K562 (cell line): ENCODE measurements around the gene EPN2. TPM values are rescaled to one million over a fixed set of nuclear protein-coding genes. Genes with fewer than 3 reads are reported as not detected.

Source experiments
- CBFA2T2 ChIP-seq: fragments of 450-650 bp; conservative IDR thresholded peaks from 2 replicates; pipeline ENCODE4 v1.6.1; 2017; ENCODE audit warnings: mild to moderate bottlenecking
- CUX1 ChIP-seq: fragments of 200-800 bp; sonication (Bioruptor generic); IDR thresholded peaks from 2 replicates; pipeline ENCODE4 v1.6.1; 2016; ENCODE audit warnings: missing genetic modification characterization, missing compliant biosample characterization
- E2F8 ChIP-seq: fragments of 450-650 bp; IDR thresholded peaks from 2 replicates; pipeline ENCODE4 v1.7.1; 2018; ENCODE audit warnings: mild to moderate bottlenecking, low read depth; ENCODE audit not compliant: partially characterized antibody
- GABPB2 ChIP-seq: fragments of 250-450 bp; sonication (Bioruptor Pico); conservative IDR thresholded peaks from 2 replicates; pipeline ENCODE4 v1.5.1; 2021; ENCODE audit warnings: mild to moderate bottlenecking
- HDGF ChIP-seq: fragments of 450-650 bp; IDR thresholded peaks from 2 replicates; pipeline ENCODE4 v1.6.1; 2016
- KLF16 ChIP-seq: IDR thresholded peaks from 2 replicates; pipeline ENCODE4 v1.6.1; 2016; ENCODE audit warnings: antibody characterized with exemption
- L3MBTL2 ChIP-seq: fragments of 450-650 bp; IDR thresholded peaks from 2 replicates; pipeline ENCODE4 v1.6.1; 2016; ENCODE audit warnings: mild to moderate bottlenecking, moderate library complexity
- NCOA2 ChIP-seq, 2 experiments: fragments of 450-650 bp; IDR thresholded peaks; 2 replicates each; pipeline ENCODE4 v1.6.1; 2018; ENCODE audit warnings: mild to moderate bottlenecking in 2 of 2, moderate library complexity in 1 of 2; ENCODE audit not compliant: partially characterized antibody in 2 of 2
- NR1H2 ChIP-seq: sonication (generic); formaldehyde crosslinking; IDR thresholded peaks from 2 replicates; pipeline ENCODE4 v1.4.0; 2020; ENCODE audit warnings: mild to moderate bottlenecking, missing genetic modification reagents
- PATZ1 ChIP-seq: fragments of 250-450 bp; sonication (Bioruptor Pico); IDR thresholded peaks from 2 replicates; pipeline ENCODE4 v1.5.0; 2020; ENCODE audit warnings: mild to moderate bottlenecking, borderline replicate concordance
- YY1 ChIP-seq, 3 experiments: IDR thresholded peaks; 2 replicates each; pipeline ENCODE4 v1.6.1; 2011; ENCODE audit warnings: low read length in 2 of 3, mild to moderate bottlenecking in 2 of 3, moderate library complexity in 2 of 3, borderline replicate concordance in 1 of 3, control low read depth in 1 of 3, low read depth in 1 of 3; ENCODE audit not compliant: insufficient read depth in 3 of 3, insufficient replicate concordance in 2 of 3, control insufficient read depth in 1 of 3, insufficient read length in 1 of 3; ENCODE audit errors: extremely low read depth in 1 of 3
- ZBTB7A ChIP-seq: IDR thresholded peaks from 2 replicates; pipeline ENCODE4 v1.6.1; 2011; ENCODE audit warnings: low read depth, mild to moderate bottlenecking, low read length, moderate library complexity, borderline replicate concordance; ENCODE audit not compliant: control insufficient read depth
- ZNF347 ChIP-seq: fragments of 450-650 bp; formaldehyde crosslinking; IDR thresholded peaks from 2 replicates; pipeline ENCODE4 v1.4.0; 2020; ENCODE audit warnings: low read depth, mild to moderate bottlenecking, moderate library complexity
- polyA plus RNA-seq, 8 experiments: library from polyadenylated mRNA; depleted of rRNA in 4 of 8; stranded (reverse) in 5 of 8; unstranded in 3 of 8; fragments of >200 nt; fragmentation: Nextera tagmentation in 2 of 8; fragmentation: Illumina TruSeq in 1 of 8; extraction: Ambion mirVana in 2 of 8; extraction: Trizol in 1 of 8; gene quantifications; 2 replicates each; pipeline versions ENCODE4 v1.2.1 to v1.2.3, GENCODE V29; 2011 to 2014; ENCODE audit warnings: inconsistent platforms in 1 of 8, missing spikeins in 1 of 8
- total RNA-seq, 7 experiments: library from RNA; depleted of rRNA in 6 of 7; stranded (reverse); fragments of >200 nt in 6 of 7; fragmentation: Illumina TruSeq in 2 of 7; extraction: Trizol in 2 of 7; gene quantifications; 2 replicates each; pipeline versions ENCODE4 v1.2.1 to v1.2.3, GENCODE V29; 2011 to 2021; ENCODE audit warnings: low replicate concordance in 1 of 7
- TF ChIP-seq, protein P1 (sequence below): fragments of 250-450 bp; sonication (Bioruptor Pico); IDR thresholded peaks from 2 replicates; pipeline ENCODE4 v1.8.0; 2022; ENCODE audit warnings: inconsistent platforms, mild to moderate bottlenecking, moderate library complexity, borderline replicate concordance

Gene EPN2
- total and polyA plus RNA-seq, 9 of the 15 experiments (the other 6 are each of a cell fraction or from before 2014, with no cell fraction given), result 1.0 to 12.9 (median 8.9) TPM

DNA sequence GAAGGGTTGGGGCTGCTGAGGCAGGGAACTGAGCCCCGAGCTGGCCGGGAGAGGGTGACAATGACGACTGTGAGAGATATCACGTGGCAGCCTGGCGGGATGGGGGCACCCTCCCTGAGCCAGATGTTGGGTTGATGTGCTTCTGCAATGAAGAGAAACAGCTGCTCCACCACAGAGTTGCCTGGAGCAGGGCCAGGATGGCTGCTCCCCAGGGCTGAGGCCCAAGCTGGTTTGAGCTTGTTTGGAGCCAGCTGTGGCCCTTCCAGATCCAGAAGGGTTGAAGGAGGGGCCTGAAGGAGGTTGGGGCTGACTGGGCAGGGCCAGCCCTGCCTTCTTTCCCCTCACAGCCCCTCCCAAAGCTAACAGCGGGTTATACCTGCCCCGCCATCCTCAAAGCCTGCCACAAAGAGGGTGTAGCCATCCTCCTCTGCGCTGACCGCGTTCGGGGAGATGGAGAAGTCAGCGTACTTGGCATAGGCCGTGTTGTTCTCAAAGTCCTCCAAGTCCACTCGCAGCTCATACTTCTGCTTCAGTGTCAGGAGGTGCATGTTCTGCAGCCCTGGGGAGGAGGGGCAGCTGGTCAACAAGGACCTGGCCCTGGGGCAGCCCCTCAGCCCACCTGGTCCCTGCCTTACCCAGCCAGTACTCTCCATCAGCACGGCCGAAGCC, 147.7 kb downstream of the EPN2 start (continued):
- no peak for TF ChIP-seq YY1 (IDR thresholded peaks at IDR 0.05; ENCODE audit: borderline replicate concordance in 1 of 3, control insufficient read depth in 1 of 3, extremely low read depth in 1 of 3, insufficient read depth in 3 of 3, insufficient read length in 1 of 3, insufficient replicate concordance in 2 of 3, low read depth in 1 of 3, low read length in 2 of 3)
- TF ChIP-seq GABPB2 (CRISPR knock-in tag), result no peak
- no peak for TF ChIP-seq PATZ1
- TF ChIP-seq NCOA2 (IDR thresholded peaks at IDR 0.05; ENCODE audit: partially characterized antibody in 2 of 2), result no peak
- TF ChIP-seq ZBTB7A, result no peak
- TF ChIP-seq L3MBTL2, result peak; percentile 29; the same call in 1 of the 2 replicates
- no peak for TF ChIP-seq ZNF347 (CRISPR knock-in tag)
- 0 out of 2 replicates have a peak, but pooled peaks have one; percentile 14 for TF ChIP-seq CBFA2T2
- peak; percentile 85 for TF ChIP-seq KLF16
- TF ChIP-seq E2F8, result no peak
- TF ChIP-seq HDGF, result no peak
- TF ChIP-seq, protein P1, sequence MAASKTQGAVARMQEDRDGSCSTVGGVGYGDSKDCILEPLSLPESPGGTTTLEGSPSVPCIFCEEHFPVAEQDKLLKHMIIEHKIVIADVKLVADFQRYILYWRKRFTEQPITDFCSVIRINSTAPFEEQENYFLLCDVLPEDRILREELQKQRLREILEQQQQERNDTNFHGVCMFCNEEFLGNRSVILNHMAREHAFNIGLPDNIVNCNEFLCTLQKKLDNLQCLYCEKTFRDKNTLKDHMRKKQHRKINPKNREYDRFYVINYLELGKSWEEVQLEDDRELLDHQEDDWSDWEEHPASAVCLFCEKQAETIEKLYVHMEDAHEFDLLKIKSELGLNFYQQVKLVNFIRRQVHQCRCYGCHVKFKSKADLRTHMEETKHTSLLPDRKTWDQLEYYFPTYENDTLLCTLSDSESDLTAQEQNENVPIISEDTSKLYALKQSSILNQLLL (CRISPR knock-in tag), result no peak
- TF ChIP-seq NR1H2, result no peak
- TF ChIP-seq CUX1 (CRISPR knock-in tag), result no peak
